GM12892 (cell line): ENCODE results near the gene RTL10.

Experiments used
- DNase-seq: peaks from one replicate; pipeline ENCODE4 v3.0.0; 2011; ENCODE audit not compliant: insufficient read length
- FAIRE-seq: peaks from 2 replicates; lab custom pipeline; 2011; peaks lifted over from hg19 to GRCh38; lab: Jason Lieb, UNC
- POLR2A ChIP-seq: IDR thresholded peaks from 2 replicates; pipeline ENCODE4 v1.6.1; 2011; ENCODE audit warnings: low read depth, low read length, control low read depth
- POLR2AphosphoS5 ChIP-seq: IDR thresholded peaks from 2 replicates; pipeline ENCODE4 v1.6.1; 2011; ENCODE audit warnings: low read depth, low read length, control low read depth
- TAF1 ChIP-seq: IDR thresholded peaks from 2 replicates; pipeline ENCODE4 v1.6.1; 2011; ENCODE audit warnings: low read depth, mild to moderate bottlenecking, control low read depth, low read length, borderline replicate concordance

The RTL10 gene

DNA sequence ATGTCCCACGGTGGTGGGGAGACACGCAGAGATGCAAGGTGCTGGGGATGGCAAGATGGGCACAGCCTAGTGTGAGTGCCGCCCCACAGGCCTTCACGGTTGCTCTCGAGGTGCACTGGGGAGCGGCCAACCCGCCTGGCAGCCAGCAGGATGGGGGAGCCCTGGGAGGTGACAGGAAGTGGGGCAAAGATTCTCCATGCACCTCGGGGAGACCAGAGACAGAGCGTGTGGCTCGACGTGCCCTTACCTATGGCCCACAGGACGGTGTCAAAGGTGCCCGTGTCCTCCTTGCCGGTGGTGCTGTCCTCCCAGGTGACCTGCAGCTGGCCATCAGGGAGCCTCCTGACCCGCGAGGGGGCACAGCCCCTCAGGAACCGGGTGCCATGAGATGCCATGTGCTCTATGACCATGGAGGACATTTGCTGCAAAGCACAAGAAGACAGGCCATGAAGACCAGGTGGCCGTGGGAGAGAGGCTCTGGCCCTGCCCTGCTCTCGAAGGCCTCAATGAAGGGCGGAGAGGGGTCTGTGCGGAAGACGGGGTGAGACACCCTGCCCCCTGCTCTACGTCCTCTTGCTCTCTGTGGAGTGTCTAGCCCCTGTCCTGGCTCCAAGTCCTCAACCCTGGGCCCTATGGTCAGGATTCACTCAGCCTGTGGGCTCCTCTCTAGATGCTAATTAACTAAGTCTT lies 40.6 kb upstream of the RTL10 start:
- DNase-seq (no peak), FAIRE-seq (no peak)

DNA sequence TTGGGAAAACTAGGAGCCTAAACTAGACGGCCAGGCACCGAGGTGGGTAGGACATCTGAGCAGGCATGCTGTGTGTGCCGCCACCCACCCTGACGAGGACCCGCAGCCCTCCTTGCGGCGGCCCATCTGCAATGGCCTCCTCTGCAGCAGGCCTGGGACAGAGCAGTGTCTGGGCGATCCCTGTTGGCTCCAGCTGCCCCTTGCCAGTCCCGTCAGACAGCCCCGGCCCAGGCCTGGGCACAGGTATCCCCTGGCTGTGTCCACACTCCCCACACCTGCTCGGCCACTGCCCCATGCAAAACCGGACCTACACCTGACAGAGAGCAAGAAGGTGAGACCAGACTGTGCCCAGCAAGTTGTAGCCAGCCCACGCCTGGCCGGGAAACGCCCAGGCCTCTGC lies 38.7 kb upstream of the RTL10 start:
- FAIRE-seq, result no peak
- TF ChIP-seq POLR2A, result no peak
- no peak for TF ChIP-seq TAF1
- TF ChIP-seq POLR2AphosphoS5, result no peak
- DNase-seq, result no peak

More for the DNA sequence above, 40.6 kb upstream of the RTL10 start:
- TF ChIP-seq POLR2AphosphoS5 (no peak), TAF1 (no peak), POLR2A (no peak)

DNA sequence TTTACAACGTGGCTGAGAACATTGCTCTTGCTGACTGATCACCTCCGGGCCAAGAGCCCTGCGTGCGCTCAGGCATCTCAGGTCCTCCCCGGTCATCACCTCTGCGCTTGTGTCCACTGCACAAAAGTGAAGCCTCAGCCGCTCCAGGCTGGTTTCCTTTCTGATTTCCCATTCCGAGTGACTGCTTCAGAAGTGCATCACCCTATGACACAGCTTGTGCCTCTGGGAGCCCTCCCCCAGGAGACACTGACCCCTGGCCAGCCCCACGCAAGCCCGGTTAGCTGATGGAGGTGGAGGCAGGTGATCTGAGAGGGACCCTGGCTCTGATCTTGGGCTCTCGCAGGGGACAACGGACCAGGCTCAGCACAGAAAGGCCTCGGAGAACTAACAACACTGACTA lies 38.3 kb upstream of the RTL10 start:
- DNase-seq (no peak), FAIRE-seq (no peak)
- TF ChIP-seq POLR2A (no peak), POLR2AphosphoS5 (no peak), TAF1 (no peak)

DNA sequence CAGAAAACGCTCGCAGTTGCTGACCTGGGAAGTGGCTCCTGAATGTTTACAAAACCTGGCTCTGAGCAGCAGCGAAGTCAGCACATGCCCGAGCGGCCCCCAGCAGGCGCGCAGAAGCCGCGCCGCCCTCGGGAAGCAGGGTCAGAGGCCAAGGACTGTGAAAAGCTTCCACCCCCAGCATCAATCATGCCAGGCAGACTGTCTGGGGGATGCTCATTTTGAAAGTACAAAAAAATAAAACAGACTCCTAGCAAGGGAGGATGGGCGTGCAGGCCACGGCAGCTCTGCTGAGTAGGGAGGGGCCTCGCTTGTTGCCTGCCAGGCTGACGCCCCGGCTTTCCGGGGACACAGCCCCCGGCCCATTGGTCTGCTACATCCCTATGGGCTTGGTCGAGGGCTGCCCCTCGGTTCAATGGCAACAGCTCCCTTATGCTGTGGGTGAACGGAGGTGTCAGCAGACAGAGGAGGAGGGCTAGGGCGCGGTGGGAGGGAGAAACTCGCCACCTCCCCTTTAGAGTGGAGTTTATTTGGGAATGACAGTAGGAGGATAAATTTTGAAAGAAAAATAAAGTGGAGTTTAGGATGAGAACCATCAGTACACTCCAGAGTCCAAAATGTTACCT lies 37.7 kb upstream of the RTL10 start:
- no peak for TF ChIP-seq TAF1
- TF ChIP-seq POLR2AphosphoS5, result no peak
- TF ChIP-seq POLR2A, result no peak
- peak; percentile 41 for DNase-seq
- FAIRE-seq, result no peak

DNA sequence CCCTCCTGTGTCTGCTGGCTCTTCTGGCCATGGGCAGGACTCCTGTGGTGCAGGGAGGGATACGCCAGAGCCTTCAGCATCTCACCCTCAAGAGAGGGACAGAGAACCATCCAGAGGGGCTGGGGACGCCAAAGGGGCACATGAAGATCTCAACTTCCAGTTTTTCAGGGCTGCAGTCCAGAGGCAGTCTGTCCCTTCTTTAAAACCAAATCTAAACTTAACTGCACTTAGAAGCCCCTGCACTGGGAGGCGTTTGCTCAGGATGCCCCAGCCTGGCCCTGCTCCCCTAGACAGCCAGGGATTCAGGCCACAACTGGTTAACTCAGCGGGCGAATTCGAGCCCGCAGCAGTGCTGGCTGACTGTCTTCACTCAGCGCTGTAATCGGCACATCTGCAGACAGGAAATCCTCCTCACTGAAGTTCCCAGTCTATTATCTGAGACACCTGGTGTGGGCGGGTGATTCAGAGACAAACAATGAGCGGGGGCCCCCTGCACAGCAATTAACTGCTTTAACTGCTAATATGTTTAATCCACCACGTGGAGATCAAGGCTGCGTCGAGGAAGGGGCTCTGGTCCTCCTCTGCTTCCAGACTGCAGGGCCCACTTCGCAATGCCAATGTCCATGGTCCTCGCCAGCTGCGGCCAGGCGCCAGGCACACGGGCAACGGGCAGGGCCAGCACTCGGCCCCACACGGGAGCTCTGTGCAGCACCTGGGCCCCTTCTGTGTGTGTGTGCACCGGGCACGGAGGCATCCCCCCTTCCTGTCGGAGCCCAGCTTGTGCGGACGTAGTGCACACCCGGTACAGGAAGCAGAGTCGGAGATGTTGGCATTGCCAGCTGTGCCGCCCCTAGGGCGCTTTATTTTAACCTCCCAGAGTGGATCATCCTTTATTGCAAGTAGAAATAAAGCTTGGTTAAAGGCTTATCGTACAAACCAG lies 36.9 kb upstream of the RTL10 start:
- FAIRE-seq, result peak; percentile 73
- TF ChIP-seq POLR2AphosphoS5 (no peak), TAF1 (no peak; the same call in 1 of the 2 replicates), POLR2A (no peak)
- DNase-seq, result peak; percentile 81

DNA sequence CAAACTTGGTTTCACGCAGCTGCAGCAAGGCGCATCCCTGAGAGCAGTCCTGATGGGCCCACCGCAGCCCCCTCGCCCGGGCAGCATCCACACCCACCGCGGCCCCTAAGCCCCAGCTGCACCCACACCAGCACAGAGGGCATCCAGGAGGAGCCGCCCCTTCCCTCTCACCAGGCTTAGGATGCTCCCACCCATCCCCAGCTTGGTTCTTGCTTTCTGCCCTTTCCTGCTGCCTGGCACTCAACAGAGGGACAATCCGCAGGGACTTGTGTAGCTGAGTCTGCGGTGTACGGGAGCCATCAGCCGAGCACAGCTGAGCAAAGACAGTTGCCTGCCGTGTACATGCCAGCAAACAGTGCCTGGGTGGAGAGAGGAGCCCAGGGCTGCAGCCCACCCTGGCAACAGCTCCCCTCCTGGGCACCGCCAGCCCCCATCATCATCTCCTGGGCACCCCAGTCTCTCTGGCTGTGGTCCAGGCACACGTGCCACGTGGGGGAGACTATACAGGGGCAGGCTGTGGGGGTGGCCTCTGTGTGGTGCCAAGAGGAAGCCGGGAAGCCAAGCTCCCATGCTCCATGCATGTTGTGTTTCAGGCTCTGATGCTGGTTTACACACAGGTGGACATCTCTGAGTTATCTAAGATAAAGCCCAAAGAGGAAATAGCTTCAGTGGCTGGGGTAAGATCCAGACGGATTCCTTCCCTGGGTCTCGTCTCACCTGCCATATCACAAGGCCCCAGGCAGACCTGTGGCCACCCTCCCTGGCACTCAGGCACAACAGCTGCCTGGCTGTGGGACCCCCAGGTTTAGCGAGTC lies 36.0 kb upstream of the RTL10 start:
- no peak for FAIRE-seq
- no peak for TF ChIP-seq POLR2A
- no peak for TF ChIP-seq POLR2AphosphoS5
- no peak for TF ChIP-seq TAF1

DNA sequence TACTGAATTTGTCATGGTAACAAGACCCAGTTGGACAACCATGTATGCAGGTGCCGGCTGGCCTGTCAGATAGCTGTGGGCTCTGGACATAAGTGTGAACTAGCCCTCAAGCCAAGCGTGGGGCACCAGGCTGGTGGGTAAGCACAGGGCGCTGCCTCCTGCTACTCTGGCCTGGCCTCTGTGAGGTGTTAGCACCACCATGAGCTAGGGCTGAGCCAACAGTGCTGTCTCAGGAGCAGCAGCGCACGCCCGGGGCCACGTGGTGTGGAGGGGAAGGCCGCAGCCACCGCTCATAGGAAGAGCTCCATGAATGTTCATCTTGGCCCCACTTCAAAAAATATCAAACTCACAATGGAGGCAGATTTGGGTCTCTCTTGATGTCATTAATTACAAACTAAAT lies 35.3 kb upstream of the RTL10 start:
- FAIRE-seq (no peak), DNase-seq (no peak)
- TF ChIP-seq POLR2A (no peak), POLR2AphosphoS5 (no peak), TAF1 (no peak)

More for the DNA sequence above, 36.0 kb upstream of the RTL10 start:
- DNase-seq, result no peak

DNA sequence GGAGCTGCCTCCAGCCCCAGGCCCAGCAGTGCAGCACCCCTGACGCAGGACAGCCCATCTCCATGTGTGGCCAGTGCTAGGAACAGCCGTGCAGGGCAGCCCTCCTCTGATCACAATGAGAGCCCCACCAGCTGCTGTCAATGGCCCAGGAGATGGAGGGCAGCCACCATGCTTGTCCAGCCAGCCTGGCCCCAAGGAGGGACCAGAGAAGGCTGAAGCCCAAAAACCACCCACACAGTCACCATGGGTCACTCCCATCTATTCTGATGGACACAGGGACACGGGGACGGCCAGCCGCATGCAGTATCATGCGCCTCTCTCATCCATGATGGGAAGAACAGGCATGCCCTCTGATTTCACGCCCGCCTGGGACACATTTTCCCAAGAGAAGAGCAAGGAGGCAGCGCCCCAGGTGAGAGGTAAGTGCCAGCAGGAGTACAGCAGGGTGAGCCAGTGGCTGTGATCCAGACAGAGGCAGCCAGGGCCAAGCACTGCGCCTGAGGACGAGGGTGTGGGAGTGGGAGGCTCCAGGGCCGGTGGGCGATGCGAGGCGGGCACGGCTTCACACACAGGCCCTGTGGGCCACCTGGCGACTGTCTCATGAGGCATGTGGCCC lies 33.6 kb upstream of the RTL10 start:
- DNase-seq (no peak), FAIRE-seq (no peak)
- TF ChIP-seq TAF1, result no peak

DNA sequence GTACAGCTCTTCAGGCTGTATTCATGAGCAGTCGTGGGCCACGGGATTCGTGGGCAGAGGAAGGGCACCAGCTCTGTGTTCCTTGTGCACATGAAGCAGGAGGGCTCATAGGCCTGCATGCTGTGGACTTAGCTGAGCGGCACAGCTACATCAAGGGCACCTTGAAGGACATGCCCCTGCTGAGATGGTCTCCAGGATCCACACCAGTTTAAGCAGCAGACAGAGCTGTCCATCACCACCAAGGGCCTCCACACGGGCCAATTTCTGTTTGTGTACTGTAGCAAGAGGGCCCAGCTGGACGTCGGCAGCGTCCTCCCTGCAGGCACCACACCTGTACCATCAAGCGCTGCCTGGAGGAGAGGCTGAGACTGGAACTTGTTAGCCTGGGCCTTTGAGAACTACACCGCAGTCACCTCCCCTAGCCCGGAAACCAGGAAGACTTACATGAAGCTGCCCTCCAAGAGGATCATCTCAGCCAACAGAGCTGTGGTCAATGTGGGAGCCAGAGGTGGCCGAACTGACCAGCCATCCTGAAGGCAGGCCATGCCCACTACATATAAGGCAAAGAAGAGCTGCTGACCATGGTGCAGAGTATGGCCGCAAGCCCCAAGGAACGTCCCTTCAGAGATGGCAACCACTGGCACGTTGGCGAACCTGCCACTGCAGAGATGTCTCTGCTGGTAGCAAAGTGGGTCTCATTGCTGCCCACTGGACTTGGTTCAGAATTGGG lies 32.7 kb upstream of the RTL10 start:
- TF ChIP-seq TAF1, result no peak
- TF ChIP-seq POLR2A, result no peak
- no peak for FAIRE-seq
- no peak for DNase-seq

DNA sequence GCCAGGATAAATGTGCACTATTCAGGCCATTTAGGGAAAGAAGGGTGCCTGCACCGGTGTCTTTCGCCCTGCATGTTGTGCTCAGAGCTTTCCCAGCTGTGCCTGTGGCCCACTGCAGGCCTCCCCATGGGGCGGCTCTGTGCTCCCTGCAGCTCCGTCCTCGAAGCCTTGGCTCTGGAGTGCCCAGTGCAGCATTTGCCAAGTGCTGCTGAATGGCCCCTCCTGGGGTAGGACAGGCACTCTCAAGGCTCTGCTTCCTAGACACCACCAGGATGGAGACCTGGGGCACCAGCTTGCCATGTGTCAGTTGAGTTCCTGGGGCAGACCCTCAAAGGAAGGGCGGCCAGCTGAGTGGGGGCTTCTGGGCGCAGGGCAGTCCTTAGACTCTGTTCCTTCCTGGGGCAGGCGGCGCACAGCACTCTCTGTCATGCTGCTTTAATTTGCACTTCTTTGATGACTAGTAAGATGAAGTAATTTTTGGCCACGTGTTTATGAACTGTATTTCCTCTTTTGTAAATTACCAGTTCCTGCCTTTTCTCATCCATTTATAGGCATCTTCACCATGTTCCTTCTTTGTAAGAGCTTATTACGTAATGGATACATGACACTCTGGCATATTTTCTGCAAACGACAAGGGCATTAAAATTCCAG lies 32.1 kb upstream of the RTL10 start:
- FAIRE-seq, result no peak
- TF ChIP-seq POLR2AphosphoS5, result no peak
- no peak for TF ChIP-seq POLR2A
- no peak for TF ChIP-seq TAF1
- no peak for DNase-seq
